NCI-H2081 treated with DMSO at 0.1 percent for 48 hours (cell line): ENCODE data around the gene TMEM132D.

Experiments used
- DNase-seq: peaks from one replicate; lab custom pipeline; 2025; lab: John Stamatoyannopoulos, UW

The TMEM132D gene

DNA sequence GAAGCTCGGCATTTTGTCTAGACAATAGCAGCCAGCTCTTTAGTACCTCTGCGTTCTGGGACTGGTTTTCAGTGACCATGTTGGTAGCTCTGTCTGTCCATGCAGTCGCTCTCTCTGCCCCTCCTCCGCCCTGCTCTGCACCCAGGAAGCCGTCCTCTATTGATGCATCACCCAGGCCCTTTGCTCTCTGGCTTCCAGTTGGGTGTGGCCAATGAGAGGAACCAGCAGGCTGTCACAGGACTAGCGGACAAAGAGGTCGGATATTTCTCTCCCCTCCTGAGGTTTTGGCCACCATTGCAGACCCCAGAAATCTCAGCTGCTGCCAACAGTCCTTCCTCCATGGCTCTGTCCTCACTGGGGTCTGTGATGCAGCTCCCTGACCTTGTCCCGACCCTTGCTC lies 180.6 kb downstream of the TMEM132D start:
- no peak for DNase-seq

- no peak for DNase-seq
Measured at GRCh38 chr12:129720618-129721017, 183.2 kb downstream of the TMEM132D start.

GRCh38 chr12:129719416-129719815 lies 184.4 kb downstream of the TMEM132D start:
- DNase-seq = no peak

DNA sequence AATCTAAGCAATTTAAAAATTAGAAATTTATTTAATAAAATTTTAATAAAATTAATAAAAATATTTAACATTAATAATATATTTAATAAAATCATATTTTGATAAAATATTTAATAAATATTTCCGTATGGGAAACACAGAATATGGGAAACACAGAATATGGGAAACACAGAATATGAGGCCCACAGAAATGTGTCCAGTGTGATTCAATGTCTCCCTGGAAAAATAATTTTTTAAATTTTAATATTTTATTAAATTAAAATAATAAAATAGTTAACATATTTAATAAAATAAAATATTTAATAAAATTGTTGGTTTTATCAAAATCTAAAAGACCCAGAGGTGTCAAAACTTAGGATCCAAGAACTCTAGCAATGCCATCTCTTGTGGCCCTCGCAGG lies 186.4 kb downstream of the TMEM132D start:
- no peak for DNase-seq

GRCh38 chr12:129716825-129717224 lies 187.0 kb downstream of the TMEM132D start:
- DNase-seq = no peak

- no peak for DNase-seq
Measured at GRCh38 chr12:129706716-129707115, 197.1 kb downstream of the TMEM132D start.

DNA sequence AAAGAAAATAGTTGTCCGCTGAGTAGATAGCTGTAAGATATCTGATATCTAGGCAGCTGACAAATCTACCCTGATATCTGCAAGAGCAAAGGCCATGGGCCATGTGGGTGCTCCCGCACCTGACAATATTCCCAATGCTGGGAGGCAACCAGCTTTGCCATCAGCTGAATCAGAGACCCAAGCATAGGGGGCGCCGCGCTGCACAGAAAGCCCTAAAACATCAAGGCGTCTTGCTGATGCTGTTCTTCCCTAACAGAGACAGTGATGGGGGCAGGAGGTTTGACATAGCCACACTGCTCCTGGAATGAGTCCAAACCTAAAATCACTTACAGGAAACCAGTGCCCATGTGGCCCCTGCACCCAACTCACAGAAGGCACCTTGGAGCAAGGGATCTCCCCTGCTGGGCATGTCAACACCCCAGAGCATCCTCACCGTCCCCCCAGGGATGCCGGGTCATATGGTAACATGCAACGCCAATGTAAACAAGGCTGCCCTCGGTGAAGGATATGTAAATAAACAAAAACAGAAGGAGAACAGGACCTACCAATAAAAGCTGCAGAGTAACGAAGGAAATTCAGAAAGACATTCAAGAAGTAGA lies 199.5 kb downstream of the TMEM132D start:
- no peak for DNase-seq

DNA sequence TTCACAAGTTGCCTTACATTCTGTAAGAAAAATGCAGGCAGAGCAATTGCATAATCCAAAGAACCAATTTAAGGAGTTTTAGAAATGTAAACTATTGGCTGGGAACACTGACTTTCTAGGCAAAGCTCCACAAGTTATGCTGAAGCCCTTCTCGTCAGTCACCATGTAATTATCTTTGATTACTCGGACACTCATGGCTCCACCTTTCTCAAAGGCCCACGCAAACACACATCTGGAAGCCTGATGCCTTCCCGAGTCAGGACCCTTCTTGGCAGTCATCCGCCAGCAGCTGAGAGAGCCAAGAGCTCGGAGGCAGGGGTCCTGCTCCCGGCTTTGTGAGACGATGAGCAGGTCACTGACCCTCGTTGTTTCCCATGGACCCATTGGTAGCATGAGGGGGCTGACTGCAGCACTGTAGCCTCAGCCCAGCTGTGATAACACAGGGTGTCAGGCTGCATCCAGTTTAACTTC lies 202.2 kb downstream of the TMEM132D start:
- no peak for DNase-seq

GRCh38 chr12:129700036-129700435 lies 203.8 kb downstream of the TMEM132D start:
- no peak for DNase-seq

DNA sequence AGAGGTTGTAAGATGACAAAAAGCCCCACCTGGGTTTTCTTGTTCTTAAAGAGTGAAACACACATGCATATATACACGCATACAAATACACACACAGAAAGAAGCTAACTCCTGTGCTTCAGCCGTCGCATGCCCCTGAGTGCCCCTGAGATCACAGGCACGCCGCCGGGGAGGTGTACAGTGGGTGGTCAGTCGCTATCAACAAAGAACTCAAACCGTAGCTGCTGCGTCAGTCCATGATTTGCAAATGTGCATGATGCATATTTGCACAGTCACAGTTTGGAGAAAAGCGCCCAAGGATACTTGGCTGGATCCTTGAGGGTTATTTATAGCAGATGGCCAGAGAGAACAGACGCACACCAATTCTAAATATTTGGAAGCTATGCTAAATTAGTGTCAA lies 206.9 kb downstream of the TMEM132D start:
- peak; percentile 67 for DNase-seq

GRCh38 chr12:129696405-129696804 lies 207.4 kb downstream of the TMEM132D start:
- no peak for DNase-seq

- DNase-seq = no peak
Measured at GRCh38 chr12:129693731-129694130, 210.1 kb downstream of the TMEM132D start.

DNA sequence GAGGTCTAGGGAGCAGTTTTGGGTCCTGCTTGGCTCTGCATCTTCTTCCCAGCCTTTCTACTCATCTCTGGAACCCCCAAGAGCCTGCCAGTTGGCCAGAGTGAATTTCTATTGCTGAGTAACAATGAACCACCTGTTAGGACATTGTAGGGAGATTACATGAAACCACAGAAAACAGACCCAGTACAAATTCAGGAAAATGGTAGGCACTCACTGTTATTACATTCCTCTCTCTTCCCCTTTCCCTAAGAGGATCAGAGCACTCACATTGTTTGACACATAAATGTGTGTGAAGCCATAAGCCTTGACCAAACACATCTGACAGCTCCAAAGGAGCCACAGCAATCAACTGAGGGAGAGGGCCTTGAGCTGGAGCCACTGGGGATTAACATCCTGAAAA lies 216.1 kb downstream of the TMEM132D start:
- no peak for DNase-seq

DNA sequence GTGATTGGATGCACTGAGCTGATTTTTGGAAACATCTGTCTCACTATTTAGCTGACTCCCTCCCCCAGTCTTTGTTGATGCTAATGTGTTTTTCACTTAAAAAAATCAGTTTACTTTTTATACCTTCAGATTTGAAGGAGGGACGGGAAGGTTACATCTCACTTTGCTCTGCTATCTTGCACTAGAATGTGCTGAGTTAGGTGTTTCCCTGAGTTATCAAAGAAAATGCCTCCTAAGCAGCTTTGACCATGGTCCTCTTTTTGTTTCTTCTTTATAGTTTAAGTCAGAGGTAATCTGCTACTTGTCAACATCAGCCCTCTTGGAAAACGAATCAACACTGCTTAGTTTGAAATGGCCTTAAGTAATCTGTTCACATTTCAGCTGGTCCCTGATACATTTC lies 222.0 kb downstream of the TMEM132D start:
- DNase-seq = no peak

GRCh38 chr12:129681151-129681550 lies 222.7 kb downstream of the TMEM132D start:
- no peak for DNase-seq

GRCh38 chr12:129676411-129676810 lies 227.4 kb downstream of the TMEM132D start:
- DNase-seq = no peak

DNA sequence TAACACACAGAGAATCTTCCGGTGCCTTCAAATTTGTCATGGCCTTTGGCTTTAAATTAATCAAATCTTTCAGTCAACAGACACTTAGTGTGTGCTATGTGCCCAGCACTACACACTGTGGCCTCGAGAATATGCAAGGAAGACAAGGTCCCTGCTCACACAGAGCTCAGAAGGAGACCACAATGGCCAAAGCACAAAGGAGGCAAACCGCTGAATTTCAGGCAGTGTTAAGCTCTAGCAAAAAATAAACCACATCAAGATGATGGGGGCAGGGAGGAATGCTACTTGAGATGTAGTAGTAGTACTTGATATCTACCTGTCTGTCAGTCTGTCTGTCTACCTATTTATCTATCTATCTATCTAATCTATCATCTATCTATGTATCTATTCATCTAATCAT lies 227.9 kb downstream of the TMEM132D start:
- DNase-seq = no peak

DNA sequence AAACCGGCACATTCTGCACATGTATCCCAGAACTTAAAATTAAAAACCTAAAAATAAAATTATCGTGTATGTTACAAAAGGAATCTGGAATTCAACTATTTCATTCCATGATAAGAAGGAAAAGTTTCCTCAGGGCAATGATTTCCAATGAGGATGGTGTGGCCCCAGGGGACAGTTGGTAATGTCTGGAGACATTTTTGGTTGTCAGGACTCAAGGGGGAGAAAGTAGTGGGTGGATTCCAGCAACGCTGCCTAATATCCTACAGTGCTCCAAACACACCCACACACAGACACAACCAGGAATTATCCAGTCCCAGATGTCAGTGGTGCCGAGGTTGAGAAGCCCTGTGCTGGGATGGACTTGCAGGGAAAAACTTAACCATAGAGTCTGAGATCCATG lies 228.3 kb downstream of the TMEM132D start:
- no peak for DNase-seq

GRCh38 chr12:129673806-129674205 lies 230.0 kb downstream of the TMEM132D start:
- no peak for DNase-seq

DNA sequence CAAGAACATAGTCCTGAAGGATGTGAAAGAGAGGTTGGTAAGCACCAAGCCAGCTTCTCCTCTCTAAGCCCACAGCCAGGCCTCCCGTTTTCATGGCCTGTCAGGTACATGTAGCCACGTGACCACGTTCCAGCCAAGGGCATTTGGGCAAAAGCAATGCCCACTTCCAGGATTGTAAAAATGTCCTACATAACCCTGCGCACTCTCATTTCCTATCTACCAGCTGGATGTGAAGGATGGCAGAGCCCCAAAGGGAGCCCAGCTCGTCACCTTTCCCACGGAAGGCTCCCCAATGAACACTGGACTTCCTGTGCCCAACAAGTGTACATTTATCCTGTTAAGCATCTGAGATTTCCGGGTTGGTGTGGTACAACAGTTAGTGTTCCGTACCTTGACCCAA lies 231.7 kb downstream of the TMEM132D start:
- DNase-seq = no peak

DNA sequence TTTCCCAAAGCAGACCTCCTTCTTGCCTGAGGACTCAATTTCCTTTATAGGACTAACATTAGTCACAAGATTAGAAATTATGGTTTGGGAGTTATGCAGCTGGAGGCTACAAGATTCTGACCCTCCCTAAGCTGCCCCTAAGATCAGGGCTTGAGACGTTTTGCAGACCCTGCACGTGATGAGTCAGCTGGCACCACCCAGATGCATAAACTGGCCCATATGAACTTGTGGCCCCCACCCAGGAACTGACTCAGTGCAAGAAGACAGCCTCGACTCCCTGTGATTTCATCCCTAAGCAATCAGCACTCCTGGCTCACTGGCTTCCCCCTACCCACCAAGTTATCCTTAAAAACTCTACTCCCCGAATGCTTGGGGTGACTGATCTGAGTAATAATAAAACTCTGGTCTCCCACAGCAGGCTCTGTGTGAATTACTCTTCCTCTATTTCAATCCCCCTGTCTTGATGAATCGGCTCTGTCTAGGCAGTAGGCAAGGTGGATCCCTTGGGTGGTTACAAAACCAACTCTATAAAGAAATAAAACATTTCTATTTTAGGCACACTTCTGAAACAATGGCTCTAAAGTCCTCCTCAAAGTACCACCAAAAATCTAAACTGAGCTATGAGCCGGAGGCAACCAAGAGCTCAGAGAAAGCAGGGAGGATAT lies 233.4 kb downstream of the TMEM132D start:
- DNase-seq = no peak

- no peak for DNase-seq
Measured at GRCh38 chr12:129665414-129665813, 238.4 kb downstream of the TMEM132D start.

GRCh38 chr12:129662234-129662633 lies 241.6 kb downstream of the TMEM132D start:
- no peak for DNase-seq

DNA sequence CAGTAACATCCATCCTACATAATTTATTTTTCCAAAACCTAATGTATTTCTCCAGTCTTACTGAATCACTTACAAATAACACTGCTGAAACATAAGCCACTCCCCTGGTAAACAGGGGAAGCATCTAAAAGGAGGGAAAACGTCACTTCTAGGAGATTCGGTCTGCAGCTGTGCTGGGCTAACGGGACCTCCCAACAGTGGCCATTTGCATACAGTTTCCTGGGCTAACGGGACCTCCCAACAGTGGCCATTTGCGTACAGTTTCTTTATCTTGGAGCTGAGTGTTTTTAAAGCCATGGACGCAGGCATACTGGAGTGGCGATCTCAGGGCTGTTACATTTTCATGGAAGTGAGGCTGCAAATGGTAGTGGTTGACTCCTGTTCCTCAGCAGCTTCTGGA lies 242.9 kb downstream of the TMEM132D start:
- DNase-seq = no peak
